ENCODE results near the gene MSLN.

MSLN gene

DNA sequence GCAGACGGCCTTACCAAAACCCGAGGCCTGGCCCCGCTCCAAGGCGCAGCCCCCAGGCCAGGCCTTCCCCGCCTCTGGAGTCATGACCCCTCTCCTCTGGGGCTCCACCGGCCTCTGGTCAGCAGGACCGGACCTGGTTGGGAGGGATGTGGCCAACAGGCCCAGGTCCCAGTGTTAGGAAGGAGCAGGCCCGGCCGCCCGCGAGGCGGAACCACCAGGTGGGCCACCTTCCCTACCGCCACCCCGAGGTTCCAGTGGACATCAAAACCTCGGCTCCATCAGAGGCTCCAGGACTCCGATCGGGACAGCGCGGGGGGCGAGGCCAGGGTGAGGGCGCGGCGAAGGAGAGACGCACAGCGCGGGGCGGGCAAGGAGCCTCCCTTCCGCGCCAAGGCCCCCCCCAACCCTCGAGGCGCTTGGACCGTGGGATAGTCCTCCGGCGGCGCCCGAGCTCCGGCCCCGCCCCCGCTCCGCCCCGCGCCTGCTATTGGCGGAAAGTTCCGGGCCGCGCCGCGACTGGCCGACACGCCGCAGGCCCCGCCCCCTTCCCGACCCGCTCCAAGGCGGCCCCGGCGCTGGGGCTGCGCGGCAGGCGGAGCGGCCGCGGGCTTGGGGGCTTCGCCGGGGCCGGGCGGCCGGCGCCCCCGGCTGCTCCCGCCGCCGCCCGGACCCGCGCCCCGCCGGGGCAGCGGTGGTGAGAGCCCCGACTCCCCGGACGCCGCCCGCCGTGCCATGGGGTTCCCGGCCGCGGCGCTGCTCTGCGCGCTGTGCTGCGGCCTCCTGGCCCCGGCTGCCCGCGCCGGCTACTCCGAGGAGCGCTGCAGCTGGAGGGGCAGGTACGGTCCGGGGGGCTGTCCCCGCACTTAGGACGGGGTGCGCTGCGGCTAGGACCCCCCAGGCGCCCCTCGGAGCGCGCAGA is 45.7 kb upstream of the MSLN start, which contains the start of gene METRN:
TSS of gene METRN (plus strand) at position 561 of the 919 bp plus-strand sequence. CDS start at position 733, 172 bp downstream.
- peaks cover 2% of the 10 kb centered on the region; the same call in 1 of the 2 replicates for H3K27me3 ChIP-seq (replicated peaks; ENCODE audit: control insufficient read depth, insufficient read depth, low read length)
- no peaks in the 10 kb centered on the region for H3K36me3 ChIP-seq (ENCODE audit: control insufficient read depth, insufficient read depth, low read length)
- peak; percentile 86 for DNase-seq (ENCODE audit: extremely low read depth, insufficient read length)
- peak within 1 kb of the TSS; percentile 58 for H3K4me3 ChIP-seq (replicated peaks; ENCODE audit: low read depth, low read length)
- TF ChIP-seq CTCF (IDR thresholded peaks at IDR 0.05; ENCODE audit: insufficient read depth, low read length, poor library complexity, severe bottlenecking) = no peak

DNA sequence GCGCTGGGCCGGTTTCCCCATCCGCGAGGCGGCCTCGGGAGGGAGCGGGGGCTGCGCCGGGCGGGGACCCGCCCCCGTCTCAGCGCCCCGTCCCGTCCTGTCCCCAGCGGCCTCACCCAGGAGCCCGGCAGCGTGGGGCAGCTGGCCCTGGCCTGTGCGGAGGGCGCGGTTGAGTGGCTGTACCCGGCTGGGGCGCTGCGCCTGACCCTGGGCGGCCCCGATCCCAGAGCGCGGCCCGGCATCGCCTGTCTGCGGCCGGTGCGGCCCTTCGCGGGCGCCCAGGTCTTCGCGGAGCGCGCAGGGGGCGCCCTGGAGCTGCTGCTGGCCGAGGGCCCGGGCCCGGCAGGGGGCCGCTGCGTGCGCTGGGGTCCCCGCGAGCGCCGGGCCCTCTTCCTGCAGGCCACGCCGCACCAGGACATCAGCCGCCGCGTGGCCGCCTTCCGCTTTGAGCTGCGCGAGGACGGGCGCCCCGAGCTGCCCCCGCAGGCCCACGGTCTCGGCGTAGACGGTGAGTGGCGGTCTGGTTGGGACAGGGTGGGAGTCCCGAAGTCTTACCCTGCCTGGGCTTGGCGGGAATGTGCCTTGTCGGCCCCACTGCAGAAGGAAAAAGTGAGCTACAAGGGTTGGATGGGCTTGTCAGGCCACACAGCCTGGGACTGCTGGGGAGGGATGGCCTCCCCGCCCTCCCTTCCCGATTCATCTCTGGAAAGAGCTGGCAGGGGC is 44.9 kb upstream of the MSLN start:
- Histone ChIP-seq H3K4me3 (replicated peaks; ENCODE audit: low read depth, low read length) (peak overlapping the region; percentile 58), H3K36me3 (ENCODE audit: control insufficient read depth, insufficient read depth, low read length) (no peaks in the 10 kb centered on the region), H3K27me3 (replicated peaks; ENCODE audit: control insufficient read depth, insufficient read depth, low read length) (no peaks in the 10 kb centered on the region; the same call in 1 of the 2 replicates)
- no peak for TF ChIP-seq CTCF (IDR thresholded peaks at IDR 0.05; ENCODE audit: insufficient read depth, low read length, poor library complexity, severe bottlenecking)
- DNase-seq (ENCODE audit: extremely low read depth, insufficient read length) = no peak

GRCh38 chr16:716200-716568 is 44.4 kb upstream of the MSLN start:
- no peak for TF ChIP-seq CTCF (IDR thresholded peaks at IDR 0.05; ENCODE audit: insufficient read depth, low read length, poor library complexity, severe bottlenecking)
- DNase-seq (ENCODE audit: extremely low read depth, insufficient read length) = no peak
- Histone ChIP-seq H3K27me3 (replicated peaks; ENCODE audit: control insufficient read depth, insufficient read depth, low read length) (no peaks in the 10 kb centered on the region), H3K4me3 (replicated peaks; ENCODE audit: low read depth, low read length) (peak overlapping the region; percentile 45; the same call in 1 of the 2 replicates), H3K36me3 (ENCODE audit: control insufficient read depth, insufficient read depth, low read length) (no peaks in the 10 kb centered on the region)

- no peak for TF ChIP-seq CTCF (IDR thresholded peaks at IDR 0.05; ENCODE audit: insufficient read depth, low read length, poor library complexity, severe bottlenecking)
- H3K4me3 ChIP-seq (replicated peaks; ENCODE audit: low read depth, low read length) = no peak overlapping the region
- H3K27me3 ChIP-seq (replicated peaks; ENCODE audit: control insufficient read depth, insufficient read depth, low read length) = no peaks in the 10 kb centered on the region
- no peak for DNase-seq (ENCODE audit: extremely low read depth, insufficient read length)
- H3K36me3 ChIP-seq (ENCODE audit: control insufficient read depth, insufficient read depth, low read length) = no peaks in the 10 kb centered on the region
Observed at GRCh38 chr16:716768-717325, 43.7 kb upstream of the MSLN start.

DNA sequence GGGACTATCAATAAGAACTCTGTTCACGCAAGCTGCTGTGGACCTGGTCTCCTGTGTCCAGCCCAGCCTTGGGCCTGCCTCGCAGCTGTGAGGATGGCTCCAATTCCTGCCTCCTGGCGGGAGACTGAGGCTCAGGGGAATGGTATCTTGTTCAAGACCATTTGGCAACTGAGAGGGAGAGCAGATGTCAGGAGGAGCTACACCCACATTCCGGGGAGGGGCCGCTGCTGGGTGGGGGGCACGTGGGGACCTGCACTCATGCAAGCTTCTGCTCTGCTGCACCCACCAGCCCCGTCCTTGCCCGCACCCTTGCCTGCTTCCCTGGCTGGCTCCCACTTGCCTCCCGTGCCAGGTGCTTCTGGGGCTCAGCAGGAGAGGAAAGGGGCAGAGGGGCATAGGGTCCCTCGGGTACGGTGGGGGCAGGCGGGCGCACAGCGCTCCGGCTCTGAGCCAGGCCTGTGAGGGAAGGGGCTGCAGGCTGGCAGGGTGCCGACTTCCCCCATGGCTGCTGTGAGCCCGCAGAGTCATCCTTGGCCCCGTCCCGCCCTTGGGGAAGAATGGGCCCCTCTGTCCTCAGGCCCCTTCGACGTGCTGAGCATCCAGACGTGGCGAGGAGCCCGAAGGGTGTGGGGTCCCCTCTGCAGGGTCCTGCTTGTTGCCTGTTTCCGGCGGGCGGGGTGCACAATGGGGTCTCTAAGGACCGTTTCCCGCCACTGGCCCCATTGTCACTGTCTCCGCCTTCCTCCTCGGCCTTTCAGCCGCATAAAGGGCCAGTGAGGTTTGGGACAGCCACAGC is 42.9 kb upstream of the MSLN start:
- no peak overlapping the region for H3K4me3 ChIP-seq (replicated peaks; ENCODE audit: low read depth, low read length)
- no peak for TF ChIP-seq CTCF (IDR thresholded peaks at IDR 0.05; ENCODE audit: insufficient read depth, low read length, poor library complexity, severe bottlenecking)
- DNase-seq (ENCODE audit: extremely low read depth, insufficient read length) = no peak
- peaks cover 1% of the 10 kb centered on the region; the same call in 1 of the 2 replicates for H3K36me3 ChIP-seq (ENCODE audit: control insufficient read depth, insufficient read depth, low read length)
- H3K27me3 ChIP-seq (replicated peaks; ENCODE audit: control insufficient read depth, insufficient read depth, low read length) = no peaks in the 10 kb centered on the region
